Activated CD4-positive, alpha-beta T cell treated with anti-CD3 and anti-CD28 coated beads, Interleukin-10, Interleukin-2, amounts not matched to agents 100 ng/mL and 50 ng/mL, durations not matched to agents 16 hours and 8 hours (primary cell): Measurements from ENCODE around the gene FAM3C.
"Not testable (repeated sequence)": the region's sequence is repeated elsewhere in the genome, so short reads cannot be mapped to it uniquely, and the experiment has no call there.

Source experiments
- DNase-seq: peaks from one replicate; pipeline ENCODE4 v3.0.0-alpha.2; 2020

Gene FAM3C

GRCh38 chr7:121395961-121396757 lies at the start of gene FAM3C:
Gene FAM3C (minus strand): TSS chr7:121396308. CDS start chr7:121382969, 13,339 bp downstream.
- DNase-seq: peak; percentile 94

- peak; percentile 50 for DNase-seq
Measured at GRCh38 chr7:121442845-121443244, 46.7 kb upstream of the FAM3C start.

GRCh38 chr7:121440857-121441503 lies 44.9 kb upstream of the FAM3C start:
- DNase-seq: no peak

GRCh38 chr7:121438043-121438955 lies 42.2 kb upstream of the FAM3C start:
- peak; percentile 75 for DNase-seq

- no peak for DNase-seq
Measured at GRCh38 chr7:121437470-121437869, 41.4 kb upstream of the FAM3C start.

- no peak for DNase-seq
Measured at GRCh38 chr7:121436688-121437087, 40.6 kb upstream of the FAM3C start.

GRCh38 chr7:121436136-121436535 lies 40.0 kb upstream of the FAM3C start:
- no peak for DNase-seq

GRCh38 chr7:121433775-121434174 lies 37.7 kb upstream of the FAM3C start:
- DNase-seq: no peak

- DNase-seq: peak; percentile 8
Measured at GRCh38 chr7:121432486-121432885, 36.4 kb upstream of the FAM3C start.

GRCh38 chr7:121431996-121432395 lies 35.9 kb upstream of the FAM3C start:
- no peak for DNase-seq

- DNase-seq: no peak
Measured at GRCh38 chr7:121431389-121431995, 35.4 kb upstream of the FAM3C start.

GRCh38 chr7:121430558-121430957 lies 34.5 kb upstream of the FAM3C start:
- DNase-seq: no peak

- DNase-seq: no peak
Measured at GRCh38 chr7:121429798-121430197, 33.7 kb upstream of the FAM3C start.

GRCh38 chr7:121428855-121429489 lies 32.9 kb upstream of the FAM3C start:
- no peak for DNase-seq

GRCh38 chr7:121421743-121422142 lies 25.6 kb upstream of the FAM3C start:
- not testable (repeated sequence) for DNase-seq

- no peak for DNase-seq
Measured at GRCh38 chr7:121420976-121421375, 24.9 kb upstream of the FAM3C start.

GRCh38 chr7:121419201-121420148 lies 23.4 kb upstream of the FAM3C start:
- DNase-seq: no peak

- DNase-seq: no peak
Measured at GRCh38 chr7:121416533-121416932, 20.4 kb upstream of the FAM3C start.

- DNase-seq: no peak
Measured at GRCh38 chr7:121414436-121414835, 18.3 kb upstream of the FAM3C start.

- DNase-seq: no peak
Measured at GRCh38 chr7:121411597-121411979, 15.5 kb upstream of the FAM3C start.
